Bronchial smooth muscle cell (primary cell): ENCODE data around the gene NR4A3. TPM values are rescaled to one million over a fixed set of nuclear protein-coding genes. Genes with fewer than 3 reads are reported as not detected.

Experiments used
- total RNA-seq: library from RNA; depleted of rRNA; stranded (reverse); fragments of >200 nt; gene quantifications from 2 replicates; pipeline ENCODE4 v1.2.1, GENCODE V29; 2014

The NR4A3 gene
- total RNA-seq: 0.32 and 0.43 TPM in 2 replicates

DNA sequence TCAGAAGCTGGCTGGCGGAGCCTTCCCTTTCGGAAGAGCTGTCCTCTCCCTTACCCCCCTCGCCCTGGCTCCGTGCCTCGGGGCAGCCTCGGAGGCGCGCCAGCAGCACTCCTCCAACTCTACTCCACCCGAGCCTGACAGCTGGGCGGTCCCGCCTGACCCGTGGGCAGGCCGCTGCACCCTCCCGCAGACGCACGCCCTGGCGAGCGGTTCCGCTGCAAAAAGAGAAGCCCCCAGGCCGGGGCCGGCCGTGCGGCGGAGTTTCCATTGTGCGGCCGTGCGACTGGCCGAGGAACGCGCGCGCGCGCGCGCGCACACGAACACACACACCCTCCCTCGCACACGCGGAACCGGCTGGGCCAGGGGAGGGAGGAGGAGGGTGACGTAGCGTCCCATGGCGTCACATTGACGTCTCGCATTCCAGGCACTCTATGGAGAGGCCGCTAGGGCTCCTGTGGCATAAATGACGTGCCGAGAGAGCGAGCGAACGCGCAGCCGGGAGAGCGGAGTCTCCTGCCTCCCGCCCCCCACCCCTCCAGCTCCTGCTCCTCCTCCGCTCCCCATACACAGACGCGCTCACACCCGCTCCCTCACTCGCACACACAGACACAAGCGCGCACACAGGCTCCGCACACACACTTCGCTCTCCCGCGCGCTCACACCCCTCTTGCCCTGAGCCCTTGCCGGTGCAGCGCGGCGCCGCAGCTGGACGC lies at the start of gene NR4A3:
Gene NR4A3, plus strand, starts transcription at position 490 of the 713 bp plus-strand sequence. CDS start 6,158 bp downstream, outside the sequence.

DNA sequence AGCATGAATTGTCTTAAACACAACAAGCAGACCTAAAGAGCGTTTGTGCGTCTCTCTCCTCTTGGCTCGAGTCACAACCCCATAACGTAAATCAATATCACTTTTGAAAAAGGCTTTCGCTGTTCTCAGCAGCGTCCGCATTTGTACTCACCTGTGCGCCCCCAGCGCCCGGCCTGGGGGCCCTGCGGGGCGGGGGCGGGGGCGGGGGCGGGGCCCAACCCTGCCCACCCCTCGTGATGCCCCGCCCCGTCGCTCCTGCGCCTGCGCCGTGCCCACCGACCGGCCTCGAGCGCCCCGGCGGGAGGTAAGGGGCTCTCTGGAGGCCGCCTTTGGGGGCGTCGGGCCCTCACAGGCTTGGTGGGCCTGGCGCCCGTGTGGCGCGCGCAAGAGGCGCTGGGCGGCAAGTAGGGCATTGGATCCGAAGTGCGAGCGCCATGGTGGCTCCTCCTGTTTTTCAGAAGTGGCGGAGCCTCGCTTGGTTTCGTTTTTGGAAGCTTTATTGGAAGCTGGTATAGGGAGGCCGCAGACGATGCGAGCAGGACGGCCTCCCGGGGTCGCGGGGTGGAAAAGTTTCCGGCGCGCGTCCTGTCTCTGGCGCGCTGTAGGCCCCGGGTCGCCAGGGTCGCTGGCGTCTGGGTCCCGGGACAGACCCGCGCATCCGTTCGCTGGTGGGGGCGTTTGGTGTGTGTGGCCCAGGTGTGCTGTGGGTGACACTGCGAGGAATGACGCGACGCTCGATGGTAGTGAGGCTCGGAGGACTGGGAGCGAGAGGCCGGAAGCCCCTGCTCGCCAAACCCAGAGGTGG lies 84.9 kb downstream of the NR4A3 start, which contains the start of gene STX17:
Gene STX17, plus strand, starts transcription at position 252 of the 805 bp plus-strand sequence. CDS start 8,586 bp downstream, outside the sequence.

Other genes starting within 250 kb of the NR4A3 start
- gene STX17, start 84.8 kb downstream of the NR4A3 start, total RNA-seq: 11.5 and 13.4 TPM in 2 replicates